Activated naive CD8-positive, alpha-beta T cell (primary cell): Measurements from ENCODE around the gene ATG12.

Source experiments
- H3K27ac Mint-ChIP-seq: one replicate; pipeline ENCODE4 v1.8.0; 2021; ENCODE audit warnings: mixed read lengths
- H3K27me3 Mint-ChIP-seq: one replicate; pipeline ENCODE4 v1.8.0; 2021; ENCODE audit warnings: mixed read lengths
- H3K36me3 Mint-ChIP-seq: one replicate; pipeline ENCODE4 v1.8.0; 2021; ENCODE audit warnings: mixed read lengths
- H3K4me1 Mint-ChIP-seq: one replicate; pipeline ENCODE4 v1.8.0; 2021; ENCODE audit warnings: low read depth, mixed read lengths
- H3K4me3 Mint-ChIP-seq: one replicate; pipeline ENCODE4 v1.8.0; 2021; ENCODE audit warnings: mild to moderate bottlenecking, mixed read lengths
- H3K9me3 Mint-ChIP-seq: one replicate; pipeline ENCODE4 v1.8.0; 2021; ENCODE audit warnings: low read depth, mixed read lengths

Gene ATG12

GRCh38 chr5:115801984-115802383, 39.4 kb downstream of the ATG12 start:
- H3K4me1 Mint-ChIP-seq: peaks cover under 1% of the 10 kb centered on the region
- no peak overlapping the region for H3K4me3 Mint-ChIP-seq
- H3K9me3 Mint-ChIP-seq: no peaks in the 10 kb centered on the region
- H3K27ac Mint-ChIP-seq: no peak overlapping the region
- no peaks in the 10 kb centered on the region for H3K36me3 Mint-ChIP-seq
- peaks cover 2% of the 10 kb centered on the region for H3K27me3 Mint-ChIP-seq

- Mint-ChIP-seq H3K4me1 (no peaks in the 10 kb centered on the region), H3K27me3 (peaks cover 5% of the 10 kb centered on the region), H3K4me3 (no peak overlapping the region), H3K27ac (no peak overlapping the region), H3K36me3 (no peaks in the 10 kb centered on the region), H3K9me3 (no peaks in the 10 kb centered on the region)
Observed at GRCh38 chr5:115801152-115801551, 40.2 kb downstream of the ATG12 start.

- no peaks in the 10 kb centered on the region for H3K4me1 Mint-ChIP-seq
- H3K4me3 Mint-ChIP-seq: no peak overlapping the region
- H3K9me3 Mint-ChIP-seq: no peaks in the 10 kb centered on the region
- H3K27ac Mint-ChIP-seq: no peak overlapping the region
- peaks cover 5% of the 10 kb centered on the region for H3K27me3 Mint-ChIP-seq
- H3K36me3 Mint-ChIP-seq: no peaks in the 10 kb centered on the region
Observed at GRCh38 chr5:115800108-115800507, 41.3 kb downstream of the ATG12 start.

GRCh38 chr5:115798252-115798651, 43.1 kb downstream of the ATG12 start:
- H3K4me3 Mint-ChIP-seq: no peak overlapping the region
- H3K9me3 Mint-ChIP-seq: no peaks in the 10 kb centered on the region
- H3K27me3 Mint-ChIP-seq: peaks cover 5% of the 10 kb centered on the region
- no peak overlapping the region for H3K27ac Mint-ChIP-seq
- no peaks in the 10 kb centered on the region for H3K4me1 Mint-ChIP-seq
- H3K36me3 Mint-ChIP-seq: no peaks in the 10 kb centered on the region

- no peaks in the 10 kb centered on the region for H3K36me3 Mint-ChIP-seq
- H3K27ac Mint-ChIP-seq: no peak overlapping the region
- no peaks in the 10 kb centered on the region for H3K9me3 Mint-ChIP-seq
- H3K27me3 Mint-ChIP-seq: peaks cover 12% of the 10 kb centered on the region
- H3K4me3 Mint-ChIP-seq: no peak overlapping the region
- H3K4me1 Mint-ChIP-seq: no peaks in the 10 kb centered on the region
Observed at GRCh38 chr5:115796656-115797055, 44.7 kb downstream of the ATG12 start.

- no peaks in the 10 kb centered on the region for H3K36me3 Mint-ChIP-seq
- H3K27me3 Mint-ChIP-seq: peaks cover 15% of the 10 kb centered on the region
- no peak overlapping the region for H3K27ac Mint-ChIP-seq
- no peaks in the 10 kb centered on the region for H3K4me1 Mint-ChIP-seq
- no peak overlapping the region for H3K4me3 Mint-ChIP-seq
- no peaks in the 10 kb centered on the region for H3K9me3 Mint-ChIP-seq
Observed at GRCh38 chr5:115795700-115796099, 45.7 kb downstream of the ATG12 start.

GRCh38 chr5:115788440-115788839, 52.9 kb downstream of the ATG12 start:
- Mint-ChIP-seq H3K27me3 (peaks cover 33% of the 10 kb centered on the region), H3K4me1 (no peaks in the 10 kb centered on the region), H3K9me3 (no peaks in the 10 kb centered on the region), H3K36me3 (no peaks in the 10 kb centered on the region), H3K4me3 (no peak overlapping the region), H3K27ac (no peak overlapping the region)

- Mint-ChIP-seq H3K4me1 (no peaks in the 10 kb centered on the region), H3K36me3 (no peaks in the 10 kb centered on the region), H3K9me3 (no peaks in the 10 kb centered on the region), H3K4me3 (no peak overlapping the region), H3K27ac (no peak overlapping the region), H3K27me3 (peaks cover 27% of the 10 kb centered on the region)
Observed at GRCh38 chr5:115787426-115787825, 53.9 kb downstream of the ATG12 start.

GRCh38 chr5:115785381-115786065, 55.8 kb downstream of the ATG12 start:
- Mint-ChIP-seq H3K36me3 (no peaks in the 10 kb centered on the region), H3K9me3 (no peaks in the 10 kb centered on the region), H3K4me1 (no peaks in the 10 kb centered on the region), H3K4me3 (no peak overlapping the region), H3K27ac (no peak overlapping the region), H3K27me3 (peaks cover 30% of the 10 kb centered on the region)

GRCh38 chr5:115778417-115778816, 62.9 kb downstream of the ATG12 start:
- no peak overlapping the region for H3K27ac Mint-ChIP-seq
- peaks cover 21% of the 10 kb centered on the region for H3K27me3 Mint-ChIP-seq
- no peak overlapping the region for H3K4me3 Mint-ChIP-seq
- no peaks in the 10 kb centered on the region for H3K4me1 Mint-ChIP-seq
- no peaks in the 10 kb centered on the region for H3K9me3 Mint-ChIP-seq
- H3K36me3 Mint-ChIP-seq: no peaks in the 10 kb centered on the region
